HCT116 (cell line): ENCODE measurements around the gene RNF152.

ENCODE experiments used
- CBX3 ChIP-seq: IDR thresholded peaks from 2 replicates; pipeline ENCODE4 v1.6.1; 2012; ENCODE audit warnings: low read depth
- EZH2 ChIP-seq: fragments of 200-600 bp; sonication (generic); IDR thresholded peaks from 2 replicates; pipeline ENCODE4 v1.6.1; 2017; ENCODE audit warnings: antibody characterized with exemption, mixed run types

- no peak for TF ChIP-seq EZH2
- no peak for TF ChIP-seq CBX3
These were observed 5.0 kb downstream of the RNF152 start for GRCh38 chr18:61887838-61888237.
